ENCODE measurements around the gene SERPINH1.

Gene SERPINH1

DNA sequence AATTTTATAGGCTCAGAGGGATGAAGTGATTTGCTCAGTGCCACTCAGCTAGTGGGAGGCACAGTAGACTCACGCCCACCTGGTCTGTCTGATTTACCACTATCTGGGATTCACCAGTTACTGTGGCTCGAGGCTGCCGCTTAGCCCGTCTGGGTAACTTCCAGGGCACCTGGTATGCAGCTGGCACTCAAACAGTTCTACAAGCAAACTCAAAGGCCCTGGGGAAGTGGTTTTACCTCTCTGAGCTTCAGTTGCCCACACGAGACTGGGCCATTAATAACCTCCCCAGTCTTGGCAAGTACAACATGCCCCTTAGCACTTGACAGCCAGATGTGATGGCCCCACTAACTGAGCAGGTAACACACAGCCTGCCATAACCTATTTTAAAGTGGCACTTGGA, 38.9 kb upstream of the SERPINH1 start:
- Histone ChIP-seq H3K4me1 (ENCODE audit: control insufficient read depth in 1 of 2, insufficient read depth in 2 of 2, low read length in 2 of 2) (peaks cover 0 to 20% of the 10 kb centered on the region in 2 donors), H3K4me3 (ENCODE audit: low read depth in 1 of 2, low read length in 2 of 2) (no peak overlapping the region), H3K36me3 (ENCODE audit: control insufficient read depth in 1 of 2, insufficient read depth in 2 of 2, low read length in 2 of 2) (no peaks in the 10 kb centered on the region), H3K27me3 (ENCODE audit: control insufficient read depth in 1 of 2, insufficient read depth in 2 of 2, low read length in 2 of 2) (peaks cover 0 to 5% of the 10 kb centered on the region in 2 donors), H3K27ac (ENCODE audit: low read depth, low read length) (no peak overlapping the region), H3K9me3 (ENCODE audit: control insufficient read depth in 1 of 2, low read length in 2 of 2) (no peaks in the 10 kb centered on the region), H3K9ac (ENCODE audit: low read depth in 1 of 2, low read length in 2 of 2) (no peak overlapping the region)

DNA sequence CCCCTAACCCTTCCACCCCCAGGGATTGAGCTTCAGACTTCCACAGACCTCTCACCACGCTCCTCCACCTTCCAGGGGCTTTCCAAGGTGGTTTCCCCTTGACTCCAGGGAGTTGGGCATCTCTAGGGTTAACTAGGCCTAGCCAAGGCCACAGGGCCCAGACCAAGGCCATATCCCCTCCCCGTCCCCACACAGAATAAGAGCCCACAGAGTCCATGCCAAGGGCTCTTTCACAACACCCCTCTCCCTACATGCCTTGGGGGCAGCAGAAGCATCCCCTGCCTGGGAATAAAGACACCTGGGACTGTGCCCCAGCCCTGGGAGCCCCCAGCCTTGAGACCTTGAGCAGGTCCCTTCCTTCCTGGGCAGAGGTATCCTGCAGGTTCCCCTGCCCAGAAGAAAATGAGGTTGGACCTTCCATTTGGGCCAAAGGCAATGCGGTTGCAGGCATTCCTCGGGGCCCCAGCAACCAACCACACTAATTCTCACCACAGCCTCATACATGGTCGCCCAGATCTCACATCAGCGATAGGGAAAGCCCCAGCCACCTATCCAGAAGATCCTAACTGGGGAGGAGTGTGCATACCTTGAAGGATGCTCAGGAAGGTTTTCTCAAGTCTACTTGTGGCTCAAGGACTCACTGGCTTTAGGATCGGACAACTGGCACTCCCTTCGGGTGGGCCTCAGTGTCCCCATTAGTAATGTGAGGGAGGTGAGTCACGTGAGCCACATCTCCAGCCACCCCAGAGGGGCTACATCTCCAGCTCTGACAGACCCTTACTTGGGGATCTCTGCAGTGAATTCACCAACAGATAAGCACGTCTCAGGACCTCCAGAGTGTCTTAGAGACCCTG, 38.0 kb upstream of the SERPINH1 start:
- H3K27me3 ChIP-seq (ENCODE audit: control insufficient read depth in 1 of 2, insufficient read depth in 2 of 2, low read length in 2 of 2), result peaks cover 0 to 5% of the 10 kb centered on the region in 2 donors
- no peaks in the 10 kb centered on the region for H3K9me3 ChIP-seq (ENCODE audit: control insufficient read depth in 1 of 2, low read length in 2 of 2)
- peak overlapping the region in 1 of 2 donors; percentile 73 for H3K4me3 ChIP-seq (ENCODE audit: low read depth in 1 of 2, low read length in 2 of 2)
- no peaks in the 10 kb centered on the region for H3K36me3 ChIP-seq (ENCODE audit: control insufficient read depth in 1 of 2, insufficient read depth in 2 of 2, low read length in 2 of 2)
- H3K4me1 ChIP-seq (ENCODE audit: control insufficient read depth in 1 of 2, insufficient read depth in 2 of 2, low read length in 2 of 2), result peaks cover 0 to 19% of the 10 kb centered on the region in 2 donors
- H3K27ac ChIP-seq (ENCODE audit: low read depth, low read length), result no peak overlapping the region
- no peak overlapping the region for H3K9ac ChIP-seq (ENCODE audit: low read depth in 1 of 2, low read length in 2 of 2)

DNA sequence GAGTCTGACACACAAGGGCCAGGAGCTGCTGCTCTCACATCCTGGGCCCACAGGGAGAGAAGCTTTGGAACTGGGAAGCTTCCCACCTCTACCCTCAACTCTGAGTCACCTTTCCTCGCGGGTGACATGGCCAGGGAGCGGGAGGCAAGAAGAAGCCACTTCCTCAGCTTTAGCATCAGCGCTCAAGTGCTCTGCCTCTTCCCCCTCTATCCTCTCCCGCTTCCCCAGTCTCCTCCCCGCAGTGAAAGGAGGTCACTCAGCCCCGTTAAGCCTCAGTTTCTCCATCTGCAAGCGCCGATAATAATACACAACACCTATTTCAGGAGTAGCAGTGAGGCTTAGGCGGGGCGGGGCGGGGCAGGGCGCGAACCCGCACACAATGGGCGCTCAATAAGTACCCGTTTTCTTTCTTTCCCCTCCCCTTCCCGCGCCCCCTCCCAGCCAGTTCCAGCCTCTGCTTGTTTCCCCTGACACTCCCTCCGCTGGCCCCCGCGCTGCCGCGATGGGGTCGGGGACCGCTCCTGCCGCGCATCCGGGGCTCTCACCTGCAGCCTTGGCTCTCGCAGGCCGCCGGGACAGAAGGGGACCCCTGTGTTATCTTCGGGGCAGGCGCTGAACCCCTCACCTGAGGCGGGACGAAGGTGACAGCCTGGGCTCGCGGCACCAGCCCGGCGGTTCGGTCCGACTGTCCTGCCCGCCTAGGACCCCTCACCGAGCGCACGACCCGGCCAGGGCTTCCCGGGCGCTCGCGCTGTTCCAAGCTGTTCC, 37.2 kb upstream of the SERPINH1 start:
- H3K4me3 ChIP-seq (ENCODE audit: low read depth in 1 of 2, low read length in 2 of 2), result peak overlapping the region; percentile 69 to 73
- no peak overlapping the region for H3K27ac ChIP-seq (ENCODE audit: low read depth, low read length)
- peak overlapping the region in 1 of 2 donors; percentile 69 for H3K9ac ChIP-seq (ENCODE audit: low read depth in 1 of 2, low read length in 2 of 2)
- peaks cover 0 to 5% of the 10 kb centered on the region in 2 donors for H3K27me3 ChIP-seq (ENCODE audit: control insufficient read depth in 1 of 2, insufficient read depth in 2 of 2, low read length in 2 of 2)
- H3K36me3 ChIP-seq (ENCODE audit: control insufficient read depth in 1 of 2, insufficient read depth in 2 of 2, low read length in 2 of 2), result no peaks in the 10 kb centered on the region
- H3K4me1 ChIP-seq (ENCODE audit: control insufficient read depth in 1 of 2, insufficient read depth in 2 of 2, low read length in 2 of 2), result peaks cover 0 to 19% of the 10 kb centered on the region in 2 donors
- no peaks in the 10 kb centered on the region for H3K9me3 ChIP-seq (ENCODE audit: control insufficient read depth in 1 of 2, low read length in 2 of 2)

DNA sequence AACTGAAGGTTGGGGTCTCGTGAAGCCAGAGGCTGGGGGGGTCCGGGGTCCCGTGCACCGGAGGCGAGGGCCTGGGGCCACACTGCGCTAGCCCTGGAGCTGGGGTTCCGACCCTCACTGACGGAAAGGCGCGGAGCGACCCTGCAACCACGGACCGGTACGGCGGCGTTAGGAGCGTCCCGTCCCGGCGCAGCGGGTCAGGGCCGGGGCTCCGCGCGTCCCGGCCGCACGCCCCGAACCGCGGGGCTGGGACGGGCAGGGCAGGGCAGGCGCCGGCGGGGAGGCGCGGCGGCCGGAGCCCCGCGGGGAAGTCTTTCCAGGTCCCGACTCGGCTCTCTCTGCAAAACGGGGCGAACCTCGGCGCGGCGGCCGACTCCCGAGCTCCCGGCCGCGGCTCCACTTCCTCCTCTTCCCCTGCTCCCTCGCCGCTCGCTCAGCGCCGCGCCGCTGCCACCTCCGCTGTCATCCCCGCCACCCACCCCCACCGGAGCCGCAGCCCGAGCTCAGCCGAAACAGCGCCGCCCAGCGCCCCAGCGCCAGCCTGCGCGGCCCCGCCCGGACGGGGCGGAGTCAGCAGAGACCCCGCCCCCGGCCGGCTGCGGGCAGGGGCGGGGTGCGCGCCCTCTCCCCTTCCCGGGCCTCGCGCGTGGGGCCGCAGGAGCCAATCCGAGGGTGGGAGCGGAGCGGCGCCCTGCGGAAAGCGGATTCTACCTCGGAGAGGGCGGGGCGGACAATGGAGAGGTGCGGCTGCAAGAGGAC, 36.4 kb upstream of the SERPINH1 start, which contains the start of gene GDPD5:
GDPD5 (minus strand) TSS at position 509 of the 759 bp plus-strand sequence. CDS start 48,206 bp downstream, outside the sequence.
- peak within 1 kb of the TSS; percentile 69 to 73 for H3K4me3 ChIP-seq (ENCODE audit: low read depth in 1 of 2, low read length in 2 of 2)
- peaks cover 0 to 5% of the 10 kb centered on the region in 2 donors for H3K27me3 ChIP-seq (ENCODE audit: control insufficient read depth in 1 of 2, insufficient read depth in 2 of 2, low read length in 2 of 2)
- H3K36me3 ChIP-seq (ENCODE audit: control insufficient read depth in 1 of 2, insufficient read depth in 2 of 2, low read length in 2 of 2), result no peaks in the 10 kb centered on the region
- peak within 1 kb of the TSS; percentile 55 to 69 for H3K9ac ChIP-seq (ENCODE audit: low read depth in 1 of 2, low read length in 2 of 2)
- no peaks in the 10 kb centered on the region for H3K9me3 ChIP-seq (ENCODE audit: control insufficient read depth in 1 of 2, low read length in 2 of 2)
- H3K4me1 ChIP-seq (ENCODE audit: control insufficient read depth in 1 of 2, insufficient read depth in 2 of 2, low read length in 2 of 2), result peaks cover 0 to 19% of the 10 kb centered on the region in 2 donors
- H3K27ac ChIP-seq (ENCODE audit: low read depth, low read length), result no peak within 1 kb of the TSS

DNA sequence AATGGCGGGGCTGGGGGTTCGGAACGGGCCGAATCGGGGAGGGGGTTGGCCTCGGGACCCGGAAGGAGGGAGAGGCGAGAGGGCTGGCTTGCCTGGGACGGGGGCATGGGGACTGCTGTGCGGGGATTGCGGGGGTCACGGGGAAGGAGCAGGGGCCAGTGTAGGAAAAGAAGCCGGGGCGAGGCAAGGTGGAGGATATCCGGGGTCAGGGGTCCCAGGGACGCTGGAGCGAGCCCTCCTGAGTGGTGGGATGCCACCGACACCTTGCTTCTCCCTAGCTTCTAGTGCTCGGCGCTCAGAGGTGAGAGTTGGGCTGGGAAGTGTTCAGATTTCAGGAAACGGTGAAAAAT, 35.9 kb upstream of the SERPINH1 start:
- H3K4me3 ChIP-seq (ENCODE audit: low read depth in 1 of 2, low read length in 2 of 2), result peak overlapping the region; percentile 59 to 71
- H3K9ac ChIP-seq (ENCODE audit: low read depth in 1 of 2, low read length in 2 of 2), result peak overlapping the region; percentile 55 to 64
- peaks cover 0 to 19% of the 10 kb centered on the region in 2 donors for H3K4me1 ChIP-seq (ENCODE audit: control insufficient read depth in 1 of 2, insufficient read depth in 2 of 2, low read length in 2 of 2)
- H3K27ac ChIP-seq (ENCODE audit: low read depth, low read length), result no peak overlapping the region
- no peaks in the 10 kb centered on the region for H3K36me3 ChIP-seq (ENCODE audit: control insufficient read depth in 1 of 2, insufficient read depth in 2 of 2, low read length in 2 of 2)
- H3K9me3 ChIP-seq (ENCODE audit: control insufficient read depth in 1 of 2, low read length in 2 of 2), result no peaks in the 10 kb centered on the region
- H3K27me3 ChIP-seq (ENCODE audit: control insufficient read depth in 1 of 2, insufficient read depth in 2 of 2, low read length in 2 of 2), result peaks cover 0 to 5% of the 10 kb centered on the region in 2 donors

DNA sequence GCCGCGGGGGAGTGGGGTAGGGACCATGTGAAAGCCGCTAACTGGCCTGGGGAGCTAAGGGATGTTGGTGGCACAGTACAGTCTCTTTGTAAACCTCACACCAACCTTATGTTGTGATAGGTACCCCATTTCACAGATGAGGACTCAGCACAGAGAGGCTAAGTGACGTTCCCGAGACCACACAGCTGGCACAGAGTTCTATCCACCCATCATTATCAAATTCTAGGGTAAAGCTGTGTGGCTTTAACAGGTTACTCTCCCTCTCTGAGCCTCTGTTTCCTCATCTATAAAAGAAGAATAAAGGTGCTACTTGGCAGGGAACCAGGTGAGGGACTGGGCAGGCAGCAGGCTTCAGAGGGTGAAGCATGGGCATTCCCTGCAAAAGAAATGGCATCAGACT, 34.9 kb upstream of the SERPINH1 start:
- H3K27ac ChIP-seq (ENCODE audit: low read depth, low read length), result no peak overlapping the region
- H3K4me1 ChIP-seq (ENCODE audit: control insufficient read depth in 1 of 2, insufficient read depth in 2 of 2, low read length in 2 of 2), result peaks cover 0 to 19% of the 10 kb centered on the region in 2 donors
- no peak overlapping the region for H3K4me3 ChIP-seq (ENCODE audit: low read depth in 1 of 2, low read length in 2 of 2)
- H3K36me3 ChIP-seq (ENCODE audit: control insufficient read depth in 1 of 2, insufficient read depth in 2 of 2, low read length in 2 of 2), result no peaks in the 10 kb centered on the region
- H3K9ac ChIP-seq (ENCODE audit: low read depth in 1 of 2, low read length in 2 of 2), result no peak overlapping the region
- peaks cover 0 to 5% of the 10 kb centered on the region in 2 donors for H3K27me3 ChIP-seq (ENCODE audit: control insufficient read depth in 1 of 2, insufficient read depth in 2 of 2, low read length in 2 of 2)
- no peaks in the 10 kb centered on the region for H3K9me3 ChIP-seq (ENCODE audit: control insufficient read depth in 1 of 2, low read length in 2 of 2)

DNA sequence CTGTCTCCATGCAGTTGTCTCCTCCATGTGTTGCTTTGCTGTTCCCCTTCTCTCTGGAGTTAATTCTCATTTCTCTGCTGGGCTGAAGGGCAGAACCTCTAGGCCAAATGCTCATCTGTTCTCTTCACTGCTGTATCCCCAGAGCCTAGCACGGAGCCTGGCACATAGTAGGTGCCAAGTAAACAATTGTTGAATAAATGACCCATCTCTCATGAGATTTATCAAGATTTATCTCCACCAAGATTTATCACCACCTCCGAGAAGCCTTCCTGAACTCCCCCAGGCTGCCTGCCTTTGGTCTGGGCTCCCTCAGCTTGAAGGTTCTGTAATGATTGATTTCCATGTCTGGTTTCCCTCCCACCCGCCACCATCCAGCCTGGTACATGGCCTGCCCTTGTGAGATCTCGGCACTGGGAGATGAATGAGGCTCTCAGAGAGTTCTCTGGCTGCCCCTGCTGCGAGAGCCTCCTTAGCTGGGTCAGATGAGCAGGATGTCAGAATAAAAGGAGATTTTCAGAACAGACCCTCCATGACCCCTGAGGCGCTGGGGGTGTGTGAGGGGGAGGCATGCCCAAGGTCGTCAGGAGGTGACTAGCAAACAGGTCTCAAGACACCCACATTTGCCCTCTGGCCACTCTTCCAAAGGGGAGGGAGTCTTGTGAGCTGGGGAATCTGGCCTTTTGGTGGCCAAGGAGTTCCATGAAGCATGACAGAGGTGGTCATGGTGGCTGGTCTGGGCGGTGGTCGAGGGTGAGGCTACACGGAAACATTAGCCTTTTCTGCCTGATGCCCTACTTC, 33.9 kb upstream of the SERPINH1 start:
- no peaks in the 10 kb centered on the region for H3K9me3 ChIP-seq (ENCODE audit: control insufficient read depth in 1 of 2, low read length in 2 of 2)
- peaks cover 0 to 5% of the 10 kb centered on the region in 2 donors for H3K27me3 ChIP-seq (ENCODE audit: control insufficient read depth in 1 of 2, insufficient read depth in 2 of 2, low read length in 2 of 2)
- H3K27ac ChIP-seq (ENCODE audit: low read depth, low read length), result no peak overlapping the region
- no peak overlapping the region for H3K9ac ChIP-seq (ENCODE audit: low read depth in 1 of 2, low read length in 2 of 2)
- H3K36me3 ChIP-seq (ENCODE audit: control insufficient read depth in 1 of 2, insufficient read depth in 2 of 2, low read length in 2 of 2), result no peaks in the 10 kb centered on the region
- H3K4me1 ChIP-seq (ENCODE audit: control insufficient read depth in 1 of 2, insufficient read depth in 2 of 2, low read length in 2 of 2), result peaks cover 0 to 19% of the 10 kb centered on the region in 2 donors
- no peak overlapping the region for H3K4me3 ChIP-seq (ENCODE audit: low read depth in 1 of 2, low read length in 2 of 2)

DNA sequence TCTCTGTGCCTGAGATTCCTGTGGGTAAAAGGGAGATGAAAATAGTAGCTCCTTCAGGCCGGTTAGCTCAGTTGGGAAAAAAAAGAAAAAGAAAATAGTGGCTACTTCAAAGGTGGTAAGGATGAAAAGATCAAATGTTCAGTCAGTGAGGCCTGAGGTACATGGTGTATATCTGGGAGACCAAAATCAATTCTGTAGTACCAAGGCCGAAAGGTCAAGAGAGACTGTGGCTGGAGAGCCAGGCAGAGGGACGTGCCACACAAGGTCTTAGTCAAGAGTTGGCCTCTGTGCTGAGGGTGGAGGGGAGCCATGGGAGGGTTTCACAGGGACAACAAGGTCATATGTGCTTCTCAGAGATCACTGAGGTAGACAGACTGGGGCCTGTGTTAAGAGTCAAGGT, 31.5 kb upstream of the SERPINH1 start:
- no peaks in the 10 kb centered on the region for H3K9me3 ChIP-seq (ENCODE audit: control insufficient read depth in 1 of 2, low read length in 2 of 2)
- peaks cover 4 to 11% of the 10 kb centered on the region in 2 donors for H3K4me1 ChIP-seq (ENCODE audit: control insufficient read depth in 1 of 2, insufficient read depth in 2 of 2, low read length in 2 of 2)
- no peak overlapping the region for H3K4me3 ChIP-seq (ENCODE audit: low read depth in 1 of 2, low read length in 2 of 2)
- no peak overlapping the region for H3K9ac ChIP-seq (ENCODE audit: low read depth in 1 of 2, low read length in 2 of 2)
- no peak overlapping the region for H3K27ac ChIP-seq (ENCODE audit: low read depth, low read length)
- no peaks in the 10 kb centered on the region for H3K36me3 ChIP-seq (ENCODE audit: control insufficient read depth in 1 of 2, insufficient read depth in 2 of 2, low read length in 2 of 2)
- no peaks in the 10 kb centered on the region for H3K27me3 ChIP-seq (ENCODE audit: control insufficient read depth in 1 of 2, insufficient read depth in 2 of 2, low read length in 2 of 2)

DNA sequence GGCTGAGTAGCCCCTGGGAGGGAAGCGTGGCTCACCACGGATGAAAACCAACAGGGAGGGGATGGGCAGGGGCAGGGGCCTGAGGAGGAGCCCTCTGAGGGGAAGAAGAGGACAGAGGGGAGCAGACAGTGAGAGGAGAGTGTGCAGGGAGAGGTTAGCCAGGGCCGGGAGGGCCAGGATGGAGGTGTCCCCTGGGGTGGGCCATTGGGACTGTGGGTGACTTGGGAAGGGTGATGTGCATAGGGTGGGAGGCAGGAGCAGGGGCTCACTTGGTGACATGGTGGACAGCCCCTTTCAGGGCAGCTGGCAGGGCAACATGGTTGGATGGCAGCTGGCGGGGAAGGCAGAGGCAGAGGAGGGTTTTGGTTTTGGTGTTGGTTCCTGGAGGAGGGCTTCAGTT, 30.7 kb upstream of the SERPINH1 start:
- Histone ChIP-seq H3K9ac (ENCODE audit: low read depth in 1 of 2, low read length in 2 of 2) (no peak overlapping the region), H3K27me3 (ENCODE audit: control insufficient read depth in 1 of 2, insufficient read depth in 2 of 2, low read length in 2 of 2) (no peaks in the 10 kb centered on the region), H3K4me3 (ENCODE audit: low read depth in 1 of 2, low read length in 2 of 2) (no peak overlapping the region), H3K27ac (ENCODE audit: low read depth, low read length) (no peak overlapping the region), H3K9me3 (ENCODE audit: control insufficient read depth in 1 of 2, low read length in 2 of 2) (no peaks in the 10 kb centered on the region), H3K4me1 (ENCODE audit: control insufficient read depth in 1 of 2, insufficient read depth in 2 of 2, low read length in 2 of 2) (peaks cover 4 to 8% of the 10 kb centered on the region in 2 donors), H3K36me3 (ENCODE audit: control insufficient read depth in 1 of 2, insufficient read depth in 2 of 2, low read length in 2 of 2) (no peaks in the 10 kb centered on the region)
